ENCODE data around the gene ANKRD12. TPM values are rescaled to one million over a fixed set of nuclear protein-coding genes. Genes with fewer than 3 reads are reported as not detected.
A peak's percentile ranks its signal among the peaks of the same experiment; 100 is the strongest.
"Not testable (repeated sequence)": the region's sequence is repeated elsewhere in the genome, so short reads cannot be mapped to it uniquely, and the experiment has no call there.

Gene ANKRD12
- polyA plus RNA-seq, 3 donors from 2014 or later, result 8.8 to 69.7 (median 35.7) TPM

- no peaks in the 10 kb centered on the region for H3K9me3 Mint-ChIP-seq
Measured at GRCh38 chr18:9243029-9243428, 106.4 kb downstream of the ANKRD12 start.

DNA sequence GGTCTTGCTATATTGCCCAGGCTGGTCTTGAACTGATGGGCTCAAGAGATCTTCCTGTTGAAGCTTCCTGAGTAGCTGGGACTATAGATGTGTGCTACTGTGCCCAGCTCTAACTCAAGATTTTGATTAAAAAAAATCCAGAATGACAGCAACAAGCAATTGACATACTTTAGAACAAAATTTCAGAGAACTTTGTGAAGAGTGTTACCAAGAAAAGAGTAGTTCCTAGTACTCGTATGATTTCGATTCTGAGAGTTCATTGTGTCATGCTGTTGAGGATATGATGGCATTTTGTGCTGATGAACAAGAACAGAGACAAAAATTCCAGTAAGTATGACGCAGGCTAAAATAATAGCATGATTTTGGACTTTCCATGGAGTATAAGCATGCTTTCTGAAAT is 107.8 kb downstream of the ANKRD12 start:
- no peak overlapping the region for H3K4me3 Mint-ChIP-seq
- H3K9me3 Mint-ChIP-seq, result no peaks in the 10 kb centered on the region
- no peak overlapping the region for H3K27ac Mint-ChIP-seq
- H3K36me3 Mint-ChIP-seq, result peaks cover 10 to 22% (median 12%) of the 10 kb centered on the region in 3 donors
- peaks cover 0 to 10% of the 10 kb centered on the region in 2 donors for H3K4me1 Mint-ChIP-seq
- DNase-seq, result no peak
- H3K27me3 Mint-ChIP-seq (ENCODE audit: low read depth in 3 of 3), result no peaks in the 10 kb centered on the region

More at GRCh38 chr18:9243029-9243428, 106.4 kb downstream of the ANKRD12 start:
- H3K36me3 Mint-ChIP-seq, result peaks cover 10 to 17% (median 12%) of the 10 kb centered on the region in 3 donors
- H3K27me3 Mint-ChIP-seq (ENCODE audit: low read depth in 3 of 3), result no peaks in the 10 kb centered on the region
- H3K4me3 Mint-ChIP-seq, result no peak overlapping the region
- DNase-seq, result no peak
- H3K27ac Mint-ChIP-seq, result peak overlapping the region in 2 of 6 donors; percentile 36 to 38
- H3K4me1 Mint-ChIP-seq, result peaks cover 0 to 10% of the 10 kb centered on the region in 2 donors

DNA sequence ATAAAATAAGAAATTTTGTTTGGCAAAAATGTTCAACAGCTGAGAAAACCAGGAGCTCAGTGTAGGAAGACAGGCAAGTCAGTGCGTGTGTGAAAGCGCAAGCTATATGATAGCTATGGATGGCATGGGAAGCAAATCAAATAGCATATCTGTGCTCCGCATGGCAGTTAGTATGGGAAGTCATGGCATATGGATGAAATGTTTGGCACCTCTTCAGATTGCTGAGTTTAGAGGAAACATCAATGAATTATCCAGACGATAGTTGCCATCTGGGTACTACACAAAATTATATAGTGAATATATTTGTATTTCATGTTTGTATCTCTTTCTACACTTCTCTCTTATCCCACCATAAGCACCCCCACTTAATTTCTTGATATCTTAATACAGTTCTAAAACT is 112.1 kb downstream of the ANKRD12 start:
- no peaks in the 10 kb centered on the region for H3K4me1 Mint-ChIP-seq
- H3K27me3 Mint-ChIP-seq (ENCODE audit: low read depth in 3 of 3), result peaks cover 0 to 4% (median 0%) of the 10 kb centered on the region in 3 donors
- H3K36me3 Mint-ChIP-seq, result peaks cover 4 to 13% (median 11%) of the 10 kb centered on the region in 3 donors
- no peak overlapping the region for H3K4me3 Mint-ChIP-seq
- H3K27ac Mint-ChIP-seq, result no peak overlapping the region
- no peaks in the 10 kb centered on the region for H3K9me3 Mint-ChIP-seq
- DNase-seq, result no peak

DNA sequence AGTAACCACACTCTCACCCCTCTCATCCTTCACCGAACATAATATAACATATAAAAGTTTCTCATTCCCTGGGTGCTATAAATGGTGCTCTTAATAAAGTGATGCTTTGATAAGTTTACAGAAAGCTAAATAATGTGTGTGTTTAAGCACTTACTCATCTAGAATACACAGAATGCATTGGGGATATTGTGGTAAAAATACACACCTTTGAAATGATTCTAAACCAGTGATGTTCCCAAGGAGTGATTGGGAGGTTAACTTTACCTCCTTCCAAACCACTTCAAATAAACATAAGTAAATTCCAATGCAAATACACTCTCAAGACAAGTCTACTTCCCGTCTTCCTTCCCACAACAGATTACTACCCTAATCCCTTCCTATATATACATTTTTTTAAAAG is 112.7 kb downstream of the ANKRD12 start:
- H3K27ac Mint-ChIP-seq, result no peak overlapping the region
- no peaks in the 10 kb centered on the region for H3K4me1 Mint-ChIP-seq
- no peaks in the 10 kb centered on the region for H3K9me3 Mint-ChIP-seq
- no peak for DNase-seq
- peaks cover 0 to 4% (median 0%) of the 10 kb centered on the region in 3 donors for H3K27me3 Mint-ChIP-seq (ENCODE audit: low read depth in 3 of 3)
- no peak overlapping the region for H3K4me3 Mint-ChIP-seq
- H3K36me3 Mint-ChIP-seq, result peaks cover 7 to 16% (median 16%) of the 10 kb centered on the region in 3 donors

DNA sequence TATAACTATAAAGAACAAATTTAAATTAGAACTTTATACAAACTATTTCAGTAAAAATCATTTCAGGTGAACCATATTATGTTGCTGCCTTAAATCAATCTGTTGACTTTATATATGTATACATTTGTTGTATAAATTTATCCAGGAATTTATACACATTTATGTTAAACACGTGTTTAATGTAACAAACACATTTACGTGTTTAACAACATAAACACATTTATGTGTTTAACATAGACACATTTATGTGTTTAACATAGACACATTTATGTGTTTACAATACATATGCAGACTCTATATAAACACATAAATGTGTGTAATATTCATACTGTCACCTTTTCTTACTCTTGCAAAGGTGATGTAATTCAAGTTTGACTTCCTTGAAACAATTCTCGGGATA is 122.6 kb downstream of the ANKRD12 start:
- H3K27ac Mint-ChIP-seq, result no peak overlapping the region
- no peaks in the 10 kb centered on the region for H3K9me3 Mint-ChIP-seq

DNA sequence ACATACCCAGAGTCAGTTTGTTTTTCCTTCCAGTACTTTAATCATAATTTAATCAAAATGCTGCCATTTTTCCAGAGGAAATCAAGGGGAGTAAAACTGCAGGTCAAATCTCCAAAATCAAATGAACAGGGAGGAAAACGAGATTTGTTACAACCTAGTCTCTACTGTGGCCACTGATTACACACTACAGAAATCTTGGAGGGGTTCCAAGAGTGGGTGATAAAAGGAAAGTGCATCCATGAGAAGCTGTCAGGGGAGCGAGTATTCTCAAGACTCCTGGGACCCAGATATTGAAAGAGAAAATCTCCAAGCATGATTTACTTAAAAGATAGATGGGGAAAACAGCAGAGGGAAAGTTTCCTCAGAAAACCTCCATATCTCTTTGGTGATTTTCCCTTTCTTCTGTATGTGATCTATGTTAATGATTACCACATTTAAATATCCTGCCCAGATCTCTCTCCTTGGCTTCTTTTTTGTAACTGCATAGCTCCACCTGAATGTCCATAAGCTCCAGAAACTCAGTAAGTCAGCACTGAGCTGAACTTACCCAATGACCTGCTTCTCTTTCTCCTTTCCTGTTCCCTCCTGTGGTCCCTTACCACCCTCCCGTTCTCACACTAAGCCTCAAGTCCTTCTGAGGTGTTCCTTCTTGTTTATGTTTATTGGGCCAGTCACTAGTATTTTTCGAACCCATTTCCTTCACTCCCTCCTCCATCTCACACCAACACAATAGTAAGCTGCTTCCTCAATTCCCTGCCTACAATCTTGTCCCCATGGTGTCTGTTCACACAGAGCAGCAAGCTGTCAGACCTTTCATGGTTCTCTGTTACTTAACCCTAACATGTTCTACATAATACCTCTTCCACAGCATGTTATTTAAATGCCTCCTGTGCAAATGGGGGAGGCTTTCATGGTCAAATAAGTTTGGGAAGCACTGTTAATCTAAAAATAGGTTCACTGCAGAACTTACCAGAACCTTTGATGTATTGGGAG is 124.1 kb downstream of the ANKRD12 start:
- no peaks in the 10 kb centered on the region for H3K9me3 Mint-ChIP-seq
- H3K27ac Mint-ChIP-seq, result peak overlapping the region in 4 of 6 donors; percentile 4 to 53 (median 32)
- H3K27me3 Mint-ChIP-seq (ENCODE audit: low read depth in 3 of 3), result peaks cover 0 to 4% (median 0%) of the 10 kb centered on the region in 3 donors
- peaks cover 24 to 41% (median 25%) of the 10 kb centered on the region in 3 donors for H3K36me3 Mint-ChIP-seq
- H3K4me1 Mint-ChIP-seq, result peaks cover 2 to 15% of the 10 kb centered on the region in 2 donors
- no peak overlapping the region for H3K4me3 Mint-ChIP-seq
- DNase-seq, result no peak

More for the DNA sequence above, 122.6 kb downstream of the ANKRD12 start:
- peaks cover 29 to 41% (median 37%) of the 10 kb centered on the region in 3 donors for H3K36me3 Mint-ChIP-seq
- no peak overlapping the region for H3K4me3 Mint-ChIP-seq
- H3K4me1 Mint-ChIP-seq, result peaks cover 2 to 15% of the 10 kb centered on the region in 2 donors
- H3K27me3 Mint-ChIP-seq (ENCODE audit: low read depth in 3 of 3), result peaks cover 0 to 5% (median 5%) of the 10 kb centered on the region in 3 donors
- DNase-seq, result no peak

DNA sequence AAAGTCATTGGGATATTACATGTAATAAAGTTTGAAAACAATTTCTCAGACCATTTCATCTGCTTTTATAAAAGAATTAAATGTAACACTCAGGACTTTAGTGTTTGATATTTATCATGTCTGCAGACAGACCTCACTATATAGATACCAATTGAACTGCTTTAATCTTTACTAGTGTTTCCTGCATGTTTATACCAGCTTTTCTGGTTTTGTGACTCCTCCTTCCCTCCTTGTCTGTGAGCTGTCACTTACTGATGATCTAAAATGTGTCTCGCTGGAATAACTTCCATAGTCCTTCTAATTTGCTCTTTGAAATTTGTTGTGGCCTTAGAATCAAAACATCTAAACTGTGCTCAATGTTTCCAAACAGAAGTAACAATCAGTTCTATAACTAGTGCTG is 126.7 kb downstream of the ANKRD12 start:
- Mint-ChIP-seq H3K9me3 (no peaks in the 10 kb centered on the region), H3K27me3 (ENCODE audit: low read depth in 3 of 3) (peaks cover 0 to 3% (median 2%) of the 10 kb centered on the region in 3 donors), H3K36me3 (peaks cover 18 to 35% (median 24%) of the 10 kb centered on the region in 3 donors), H3K27ac (peak overlapping the region in 3 of 6 donors; percentile 0 to 59 (median 57)), H3K4me1 (peaks cover 2 to 19% of the 10 kb centered on the region in 2 donors), H3K4me3 (no peak overlapping the region)
- no peak for DNase-seq

GRCh38 chr18:9264797-9265196 is 128.2 kb downstream of the ANKRD12 start:
- H3K27me3 Mint-ChIP-seq (ENCODE audit: low read depth in 3 of 3); H3K27ac Mint-ChIP-seq; H3K4me3 Mint-ChIP-seq; DNase-seq; H3K9me3 Mint-ChIP-seq: not testable (repeated sequence)
- Mint-ChIP-seq H3K36me3 (peaks cover 17 to 34% (median 24%) of the 10 kb centered on the region in 3 donors), H3K4me1 (peaks cover 2 to 19% of the 10 kb centered on the region in 2 donors)

- no peak overlapping the region for H3K27ac Mint-ChIP-seq
- peaks cover 0 to 1% (median 0%) of the 10 kb centered on the region in 3 donors for H3K27me3 Mint-ChIP-seq (ENCODE audit: low read depth in 3 of 3)
- no peaks in the 10 kb centered on the region for H3K9me3 Mint-ChIP-seq
- H3K4me1 Mint-ChIP-seq, result peaks cover 0 to 11% of the 10 kb centered on the region in 2 donors
- H3K36me3 Mint-ChIP-seq, result peaks cover 9 to 29% (median 23%) of the 10 kb centered on the region in 3 donors
- no peak overlapping the region for H3K4me3 Mint-ChIP-seq
- DNase-seq, result no peak
Measured at GRCh38 chr18:9273221-9273620, 136.6 kb downstream of the ANKRD12 start.

- peaks cover 0 to 2% (median 0%) of the 10 kb centered on the region in 3 donors for H3K27me3 Mint-ChIP-seq (ENCODE audit: low read depth in 3 of 3)
- no peak overlapping the region for H3K4me3 Mint-ChIP-seq
- H3K9me3 Mint-ChIP-seq, result no peaks in the 10 kb centered on the region
- peaks cover 0 to 11% of the 10 kb centered on the region in 2 donors for H3K4me1 Mint-ChIP-seq
- DNase-seq, result no peak
- peaks cover 11 to 38% (median 22%) of the 10 kb centered on the region in 3 donors for H3K36me3 Mint-ChIP-seq
- H3K27ac Mint-ChIP-seq, result peak overlapping the region in 1 of 6 donors; percentile 32
Measured at GRCh38 chr18:9275890-9276289, 139.3 kb downstream of the ANKRD12 start.

- Mint-ChIP-seq H3K4me1 (no peaks in the 10 kb centered on the region), H3K27me3 (ENCODE audit: low read depth in 3 of 3) (peaks cover 0 to 2% (median 0%) of the 10 kb centered on the region in 3 donors), H3K27ac (peak overlapping the region in 2 of 6 donors; percentile 3 to 26), H3K36me3 (peaks cover 5 to 35% (median 14%) of the 10 kb centered on the region in 3 donors), H3K4me3 (no peak overlapping the region), H3K9me3 (no peaks in the 10 kb centered on the region)
- no peak for DNase-seq
Measured at GRCh38 chr18:9278028-9278427, 141.4 kb downstream of the ANKRD12 start.

GRCh38 chr18:9280849-9281248 is 144.3 kb downstream of the ANKRD12 start:
- peaks cover 5 to 29% (median 14%) of the 10 kb centered on the region in 3 donors for H3K36me3 Mint-ChIP-seq
- H3K4me3 Mint-ChIP-seq, result no peak overlapping the region
- no peaks in the 10 kb centered on the region for H3K4me1 Mint-ChIP-seq
- peaks cover 0 to 2% (median 0%) of the 10 kb centered on the region in 3 donors for H3K27me3 Mint-ChIP-seq (ENCODE audit: low read depth in 3 of 3)
- H3K9me3 Mint-ChIP-seq, result no peaks in the 10 kb centered on the region
- peak overlapping the region in 2 of 6 donors; percentile 25 to 70 for H3K27ac Mint-ChIP-seq
- no peak for DNase-seq

- no peaks in the 10 kb centered on the region for H3K9me3 Mint-ChIP-seq
- peaks cover 0 to 2% (median 0%) of the 10 kb centered on the region in 3 donors for H3K27me3 Mint-ChIP-seq (ENCODE audit: low read depth in 3 of 3)
- peaks cover 5 to 27% (median 12%) of the 10 kb centered on the region in 3 donors for H3K36me3 Mint-ChIP-seq
- no peak for DNase-seq
- no peak overlapping the region for H3K27ac Mint-ChIP-seq
- H3K4me1 Mint-ChIP-seq, result no peaks in the 10 kb centered on the region
- H3K4me3 Mint-ChIP-seq, result no peak overlapping the region
Measured at GRCh38 chr18:9281780-9282179, 145.2 kb downstream of the ANKRD12 start.

DNA sequence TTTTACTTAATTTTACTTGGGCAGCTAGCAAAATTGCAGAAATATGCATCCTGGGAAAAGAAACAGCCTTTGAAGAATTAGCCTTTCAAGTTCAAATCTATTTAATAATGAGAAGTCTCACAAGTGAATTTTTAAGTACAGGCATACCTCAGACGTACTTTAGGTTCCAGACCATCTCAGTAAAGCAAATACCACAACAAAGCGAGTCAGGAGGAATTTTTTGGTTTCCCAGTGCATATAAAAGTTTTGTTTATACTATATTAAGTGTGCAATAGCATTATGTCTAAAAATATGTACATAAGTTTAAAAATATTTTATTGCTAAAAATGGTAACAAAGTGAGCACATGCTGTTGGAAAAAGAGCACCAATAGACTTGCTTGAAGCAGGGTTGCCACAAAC is 147.2 kb downstream of the ANKRD12 start:
- Mint-ChIP-seq H3K9me3 (peaks cover 0 to 2% (median 0%) of the 10 kb centered on the region in 6 donors), H3K36me3 (peaks cover 5 to 14% (median 13%) of the 10 kb centered on the region in 3 donors), H3K27ac (no peak overlapping the region)

More for the DNA sequence above, 147.2 kb downstream of the ANKRD12 start:
- peaks cover 0 to 1% of the 10 kb centered on the region in 2 donors for H3K4me1 Mint-ChIP-seq
- DNase-seq, result no peak
- H3K4me3 Mint-ChIP-seq, result no peak overlapping the region
- H3K27me3 Mint-ChIP-seq (ENCODE audit: low read depth in 3 of 3), result peaks cover 0 to 2% (median 0%) of the 10 kb centered on the region in 3 donors
